ENCODE results near the gene CXorf49.
"Not testable (repeated sequence)": the region's sequence is repeated elsewhere in the genome, so short reads cannot be mapped to it uniquely, and the experiment has no call there.

CXorf49 gene

DNA sequence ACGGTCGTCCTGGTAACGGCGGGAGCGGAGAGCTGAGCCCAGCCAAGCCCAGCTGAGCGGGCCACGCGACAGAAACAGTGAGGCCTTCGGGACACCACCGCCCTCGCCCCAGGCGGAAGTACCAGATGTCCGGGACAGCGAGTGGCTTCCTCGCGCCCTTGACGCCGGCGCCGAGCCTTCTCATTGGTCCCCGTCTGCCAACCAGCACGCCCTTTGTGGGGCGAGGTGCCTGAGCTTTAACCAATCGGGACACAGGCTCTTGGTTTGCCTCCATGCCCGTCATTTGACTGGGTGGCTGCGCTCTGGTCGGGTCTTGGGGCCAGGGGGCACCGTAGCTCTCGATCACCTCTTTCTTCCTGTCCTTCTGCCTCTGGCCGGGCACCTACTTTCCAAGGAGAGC, at the start of gene CXorf49:
Gene CXorf49 (minus strand): TSS at position 101 of the 400 bp plus-strand sequence. CDS start 134 bp downstream, outside the sequence.
- not testable (repeated sequence) for DNase-seq

DNA sequence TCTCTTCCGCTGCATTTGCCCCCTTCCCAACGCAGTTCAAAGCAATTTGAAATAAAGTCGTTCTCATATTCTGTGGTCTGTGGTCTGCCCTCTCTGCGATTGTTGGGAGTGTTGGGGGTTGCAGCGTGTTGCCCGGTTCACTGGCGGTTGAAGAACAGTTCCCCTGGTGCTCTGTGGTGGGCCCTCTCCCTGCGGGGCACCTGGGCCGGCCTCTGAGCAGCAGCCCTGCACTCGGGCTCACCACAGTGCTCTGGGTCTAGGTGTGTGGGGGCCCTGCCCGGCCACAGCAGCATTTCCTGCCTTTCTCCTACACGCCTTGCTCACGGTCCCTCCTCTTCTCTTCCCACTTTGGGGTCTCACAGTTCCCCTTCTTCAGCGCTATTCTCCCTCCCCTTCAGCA, 49.0 kb upstream of the CXorf49 start:
- DNase-seq = not testable (repeated sequence)

DNA sequence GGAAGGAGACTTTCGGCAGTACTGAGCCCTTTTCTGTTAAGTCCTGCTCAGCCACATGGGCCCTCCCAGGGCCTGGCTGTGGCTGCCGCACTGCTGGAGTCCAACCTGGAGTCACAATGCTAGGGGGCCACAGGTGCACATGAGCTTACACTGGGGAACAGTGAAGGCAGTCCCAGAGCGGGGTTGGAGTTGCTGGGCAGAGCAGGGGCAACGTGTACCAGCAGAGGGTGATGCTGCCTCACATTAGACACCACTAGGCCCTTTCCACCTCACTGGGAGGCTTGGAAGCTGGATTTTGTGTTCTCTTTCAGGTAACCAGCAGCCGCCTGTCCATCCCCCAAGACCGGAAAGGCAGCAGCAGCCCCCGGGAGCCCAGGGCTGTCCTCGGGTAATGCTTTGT, 47.5 kb upstream of the CXorf49 start:
- not testable (repeated sequence) for DNase-seq

DNA sequence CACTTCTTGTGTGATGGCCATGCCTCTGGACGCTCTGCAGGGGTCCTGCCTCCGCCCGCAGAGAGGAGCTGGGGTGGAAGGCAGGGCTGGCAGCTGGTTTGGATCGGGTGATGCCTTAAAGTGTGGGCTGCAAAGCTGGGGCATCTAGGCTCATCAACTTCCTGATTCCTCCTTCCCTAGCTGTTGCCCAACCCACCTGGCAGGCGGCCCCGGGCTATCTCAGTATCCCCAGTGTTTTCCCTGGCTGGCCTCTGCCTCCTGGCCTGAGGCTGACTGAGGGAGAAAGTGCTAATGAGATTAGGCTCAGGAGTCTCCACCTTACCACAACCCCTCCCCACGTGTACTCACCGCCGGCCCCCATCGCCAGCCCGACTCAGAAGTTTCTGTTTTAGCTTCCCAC, 46.7 kb upstream of the CXorf49 start:
- DNase-seq = not testable (repeated sequence)

DNA sequence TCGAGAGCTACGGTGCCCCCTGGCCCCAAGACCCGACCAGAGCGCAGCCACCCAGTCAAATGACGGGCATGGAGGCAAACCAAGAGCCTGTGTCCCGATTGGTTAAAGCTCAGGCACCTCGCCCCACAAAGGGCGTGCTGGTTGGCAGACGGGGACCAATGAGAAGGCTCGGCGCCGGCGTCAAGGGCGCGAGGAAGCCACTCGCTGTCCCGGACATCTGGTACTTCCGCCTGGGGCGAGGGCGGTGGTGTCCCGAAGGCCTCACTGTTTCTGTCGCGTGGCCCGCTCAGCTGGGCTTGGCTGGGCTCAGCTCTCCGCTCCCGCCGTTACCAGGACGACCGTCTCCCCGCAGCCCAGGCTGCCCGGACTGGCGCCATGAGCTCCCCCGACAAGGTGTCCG, 45.0 kb upstream of the CXorf49 start, which contains the start of gene CXorf49B:
Gene CXorf49B (plus strand): TSS at position 301 of the 400 bp plus-strand sequence. CDS start 75 bp downstream, at position 376.
- DNase-seq = not testable (repeated sequence)

DNA sequence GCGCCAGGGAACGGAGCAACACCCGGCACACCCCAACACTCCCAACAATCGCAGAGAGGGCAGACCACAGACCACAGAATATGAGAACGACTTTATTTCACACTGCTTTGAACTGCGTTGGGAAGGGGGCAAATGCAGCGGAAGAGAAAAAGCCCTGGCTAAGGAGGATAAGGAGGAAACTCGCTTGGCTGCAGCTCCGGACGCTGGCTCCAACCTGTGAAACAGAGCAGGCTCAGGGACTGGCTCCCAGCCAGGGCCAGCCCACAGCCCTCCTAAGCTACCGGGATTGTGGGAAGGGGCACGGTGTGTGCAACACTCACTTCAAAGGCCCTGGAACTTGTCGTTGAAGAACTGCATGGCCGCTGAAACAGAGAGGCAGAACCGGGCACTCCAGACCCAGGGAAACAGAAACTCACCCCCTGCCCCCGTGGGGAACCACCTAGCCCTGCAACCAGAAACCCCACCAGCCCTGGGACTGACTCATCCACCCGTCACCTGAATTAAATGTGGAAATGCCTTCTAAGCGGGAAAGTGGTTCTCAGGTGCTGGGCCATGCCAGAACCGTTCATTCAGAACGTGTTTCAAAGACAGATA, 42.7 kb upstream of the CXorf49 start:
- DNase-seq = not testable (repeated sequence)

DNA sequence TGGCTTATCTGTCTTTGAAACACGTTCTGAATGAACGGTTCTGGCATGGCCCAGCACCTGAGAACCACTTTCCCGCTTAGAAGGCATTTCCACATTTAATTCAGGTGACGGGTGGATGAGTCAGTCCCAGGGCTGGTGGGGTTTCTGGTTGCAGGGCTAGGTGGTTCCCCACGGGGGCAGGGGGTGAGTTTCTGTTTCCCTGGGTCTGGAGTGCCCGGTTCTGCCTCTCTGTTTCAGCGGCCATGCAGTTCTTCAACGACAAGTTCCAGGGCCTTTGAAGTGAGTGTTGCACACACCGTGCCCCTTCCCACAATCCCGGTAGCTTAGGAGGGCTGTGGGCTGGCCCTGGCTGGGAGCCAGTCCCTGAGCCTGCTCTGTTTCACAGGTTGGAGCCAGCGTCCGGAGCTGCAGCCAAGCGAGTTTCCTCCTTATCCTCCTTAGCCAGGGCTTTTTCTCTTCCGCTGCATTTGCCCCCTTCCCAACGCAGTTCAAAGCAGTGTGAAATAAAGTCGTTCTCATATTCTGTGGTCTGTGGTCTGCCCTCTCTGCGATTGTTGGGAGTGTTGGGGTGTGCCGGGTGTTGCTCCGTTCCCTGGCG, 2.3 kb upstream of the CXorf49 start:
- DNase-seq = not testable (repeated sequence)

DNA sequence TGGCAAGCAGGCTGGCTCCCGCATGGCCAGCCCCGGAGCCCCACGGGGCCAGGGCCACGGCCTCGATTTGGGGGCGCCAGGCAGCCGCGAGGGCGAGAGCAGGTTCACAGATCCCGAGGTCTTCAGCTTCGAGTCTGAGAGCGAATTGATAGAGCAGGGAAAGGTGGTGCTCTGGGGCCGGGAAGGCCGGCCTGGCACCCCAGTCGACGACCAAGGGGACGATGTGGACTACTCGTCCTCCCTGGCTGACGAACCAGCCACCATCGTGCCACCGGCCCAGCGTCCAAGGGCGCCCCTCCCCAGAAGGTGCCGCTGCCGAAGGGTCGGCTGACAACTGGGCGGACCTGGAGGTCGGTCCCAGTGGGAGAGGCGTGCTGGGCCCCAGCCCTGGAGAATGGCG, 1.1 kb upstream of the CXorf49 start:
- not testable (repeated sequence) for DNase-seq

DNA sequence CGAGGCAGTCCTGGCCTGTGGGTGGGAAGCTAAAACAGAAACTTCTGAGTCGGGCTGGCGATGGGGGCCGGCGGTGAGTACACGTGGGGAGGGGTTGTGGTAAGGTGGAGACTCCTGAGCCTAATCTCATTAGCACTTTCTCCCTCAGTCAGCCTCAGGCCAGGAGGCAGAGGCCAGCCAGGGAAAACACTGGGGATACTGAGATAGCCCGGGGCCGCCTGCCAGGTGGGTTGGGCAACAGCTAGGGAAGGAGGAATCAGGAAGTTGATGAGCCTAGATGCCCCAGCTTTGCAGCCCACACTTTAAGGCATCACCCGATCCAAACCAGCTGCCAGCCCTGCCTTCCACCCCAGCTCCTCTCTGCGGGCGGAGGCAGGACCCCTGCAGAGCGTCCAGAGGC, 1.8 kb downstream of the CXorf49 start:
- DNase-seq = not testable (repeated sequence)

DNA sequence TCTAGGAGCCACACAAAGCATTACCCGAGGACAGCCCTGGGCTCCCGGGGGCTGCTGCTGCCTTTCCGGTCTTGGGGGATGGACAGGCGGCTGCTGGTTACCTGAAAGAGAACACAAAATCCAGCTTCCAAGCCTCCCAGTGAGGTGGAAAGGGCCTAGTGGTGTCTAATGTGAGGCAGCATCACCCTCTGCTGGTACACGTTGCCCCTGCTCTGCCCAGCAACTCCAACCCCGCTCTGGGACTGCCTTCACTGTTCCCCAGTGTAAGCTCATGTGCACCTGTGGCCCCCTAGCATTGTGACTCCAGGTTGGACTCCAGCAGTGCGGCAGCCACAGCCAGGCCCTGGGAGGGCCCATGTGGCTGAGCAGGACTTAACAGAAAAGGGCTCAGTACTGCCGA, 2.5 kb downstream of the CXorf49 start:
- DNase-seq = not testable (repeated sequence)

DNA sequence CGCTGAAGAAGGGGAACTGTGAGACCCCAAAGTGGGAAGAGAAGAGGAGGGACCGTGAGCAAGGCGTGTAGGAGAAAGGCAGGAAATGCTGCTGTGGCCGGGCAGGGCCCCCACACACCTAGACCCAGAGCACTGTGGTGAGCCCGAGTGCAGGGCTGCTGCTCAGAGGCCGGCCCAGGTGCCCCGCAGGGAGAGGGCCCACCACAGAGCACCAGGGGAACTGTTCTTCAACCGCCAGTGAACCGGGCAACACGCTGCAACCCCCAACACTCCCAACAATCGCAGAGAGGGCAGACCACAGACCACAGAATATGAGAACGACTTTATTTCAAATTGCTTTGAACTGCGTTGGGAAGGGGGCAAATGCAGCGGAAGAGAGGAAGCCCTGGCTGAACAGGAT, 4.0 kb downstream of the CXorf49 start:
- not testable (repeated sequence) for DNase-seq

DNA sequence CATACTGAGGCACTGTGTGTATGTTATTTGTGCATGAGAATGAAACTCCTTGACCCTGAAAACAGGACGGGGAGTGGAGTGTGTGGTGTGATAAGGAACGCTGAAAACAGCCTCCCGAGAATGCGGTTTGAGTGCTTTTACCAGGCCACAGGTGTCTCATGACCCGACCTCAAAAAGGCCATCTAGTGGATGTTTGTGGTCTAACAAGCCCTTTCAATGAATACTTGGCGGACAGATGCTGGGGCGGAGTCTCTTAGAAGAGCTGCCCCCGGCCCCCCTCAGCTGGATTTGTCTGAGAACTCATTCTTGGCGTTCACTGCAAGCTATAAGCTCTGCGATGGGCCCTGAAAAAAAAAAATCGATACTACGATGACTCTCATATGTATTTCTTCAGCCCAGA, 15.2 kb downstream of the CXorf49 start:
- DNase-seq = not testable (repeated sequence)

DNA sequence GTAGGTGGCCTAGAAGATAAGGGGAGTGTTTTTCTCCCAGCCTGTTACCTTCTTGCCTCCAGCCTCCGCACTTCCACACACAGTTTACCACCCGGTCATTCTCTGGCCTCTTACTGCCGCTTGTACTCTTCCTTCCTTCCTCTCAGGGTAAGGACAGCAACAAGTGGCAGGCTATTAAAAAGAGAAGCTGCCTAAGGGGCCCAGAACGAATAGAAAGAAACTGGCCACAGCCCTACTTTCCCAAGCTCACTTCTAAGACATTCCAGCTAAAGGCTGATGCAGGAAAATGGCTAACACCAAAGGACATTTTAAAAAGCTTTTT, 19.1 kb downstream of the CXorf49 start:
- not testable (repeated sequence) for DNase-seq

DNA sequence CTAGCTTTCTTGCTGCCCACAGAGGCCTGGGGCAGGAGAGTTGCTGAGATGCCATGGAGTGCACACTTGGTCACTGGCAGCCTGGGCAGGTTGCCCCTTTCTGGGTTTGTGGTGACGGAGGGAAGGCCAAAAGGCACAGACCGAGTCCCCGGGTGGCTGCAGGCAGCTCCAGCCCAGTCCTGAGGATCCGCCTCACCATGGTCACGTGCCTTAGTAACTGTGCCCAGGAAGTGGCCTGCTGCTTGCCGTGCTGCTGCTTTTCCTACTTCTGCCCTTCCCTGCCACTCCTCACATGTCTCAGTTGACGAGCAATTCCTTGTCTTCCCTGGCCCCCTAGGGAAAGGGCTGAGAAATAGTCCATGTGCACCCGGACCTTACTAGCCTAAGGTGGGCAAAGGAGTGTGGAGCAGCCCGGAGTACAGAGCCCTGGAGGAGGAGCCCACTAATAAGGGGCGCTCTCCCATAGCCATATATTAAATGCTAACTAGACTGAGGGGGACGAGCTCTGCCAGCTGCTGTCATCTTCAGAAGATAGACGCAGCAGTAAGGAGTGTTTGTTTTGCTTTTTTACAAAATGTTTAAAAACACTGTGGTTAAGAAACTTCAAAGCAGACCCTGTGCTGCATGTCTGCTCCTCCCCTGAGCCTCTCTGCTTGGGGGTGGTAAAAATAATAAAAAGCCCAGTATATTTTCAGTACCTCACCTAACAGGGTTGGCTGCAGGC, 19.6 kb downstream of the CXorf49 start:
- not testable (repeated sequence) for DNase-seq

DNA sequence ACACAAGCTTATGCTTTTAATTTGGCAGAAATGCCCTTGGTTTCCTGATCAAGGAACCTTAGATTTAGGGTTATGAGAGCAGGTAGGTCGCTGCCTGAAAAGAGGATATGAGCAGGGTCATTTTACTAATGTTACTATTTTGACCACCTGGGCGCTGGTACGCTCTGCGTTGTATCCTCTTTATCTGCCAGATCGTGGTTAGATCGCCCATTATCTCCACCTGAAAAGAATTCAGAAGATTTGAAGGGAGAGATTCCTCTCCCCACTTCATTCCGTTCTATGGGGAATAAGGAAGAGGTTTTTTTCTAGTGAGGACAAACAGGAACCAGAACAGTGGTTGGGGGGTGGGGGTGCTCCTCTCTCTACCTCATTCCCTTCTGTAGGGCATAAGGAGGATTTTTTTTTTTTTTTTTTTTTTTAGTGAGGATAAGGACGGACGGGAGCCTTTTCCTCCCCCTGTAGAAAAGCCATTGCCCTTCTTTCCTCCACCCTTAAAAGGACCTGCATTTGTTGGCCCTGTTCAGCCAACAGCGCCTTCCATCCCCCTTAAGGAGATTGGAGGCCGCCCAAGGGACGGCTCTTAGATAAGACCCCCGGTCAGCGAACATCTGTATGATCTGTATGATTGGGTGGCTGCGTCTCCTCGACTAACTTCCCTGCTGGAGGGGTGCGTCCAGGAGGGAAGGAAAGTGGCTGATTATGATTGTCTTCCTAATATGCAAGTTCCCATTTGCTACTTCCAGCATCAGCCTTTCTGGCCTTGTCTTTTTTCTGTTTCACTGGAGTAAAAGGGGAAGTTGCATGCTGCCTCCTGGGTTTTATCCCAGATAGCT, 20.4 kb downstream of the CXorf49 start:
- DNase-seq = not testable (repeated sequence)

DNA sequence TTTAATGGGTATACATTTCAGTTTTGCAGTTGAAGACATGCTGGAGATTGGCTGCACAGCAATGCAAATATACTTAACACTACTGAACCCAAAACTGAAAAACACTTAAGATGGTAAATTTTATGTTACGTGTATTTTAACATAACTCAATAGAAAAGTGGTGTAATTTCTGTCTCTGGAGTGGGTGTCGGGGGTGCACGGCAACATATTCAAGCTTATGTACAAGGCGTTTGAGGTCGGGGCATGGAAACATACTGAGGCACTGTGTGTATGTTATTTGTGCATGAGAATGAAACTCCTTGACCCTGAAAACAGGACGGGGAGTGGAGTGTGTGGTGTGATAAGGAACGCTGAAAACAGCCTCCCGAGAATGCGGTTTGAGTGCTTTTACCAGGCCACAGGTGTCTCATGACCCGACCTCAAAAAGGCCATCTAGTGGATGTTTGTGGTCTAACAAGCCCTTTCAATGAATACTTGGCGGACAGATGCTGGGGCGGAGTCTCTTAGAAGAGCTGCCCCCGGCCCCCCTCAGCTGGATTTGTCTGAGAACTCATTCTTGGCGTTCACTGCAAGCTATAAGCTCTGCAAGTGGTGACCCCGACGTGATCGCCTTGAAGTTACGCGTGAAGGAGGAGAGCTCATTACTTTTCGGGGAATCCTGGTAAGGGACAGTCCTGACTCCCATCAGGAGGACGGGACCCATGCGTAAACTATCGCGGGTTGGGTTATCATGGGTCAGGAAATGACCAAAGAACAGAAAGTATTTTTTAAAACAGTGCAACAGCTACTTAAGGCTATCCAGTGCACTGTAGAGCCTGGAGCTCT, 21.2 kb downstream of the CXorf49 start:
- not testable (repeated sequence) for DNase-seq

DNA sequence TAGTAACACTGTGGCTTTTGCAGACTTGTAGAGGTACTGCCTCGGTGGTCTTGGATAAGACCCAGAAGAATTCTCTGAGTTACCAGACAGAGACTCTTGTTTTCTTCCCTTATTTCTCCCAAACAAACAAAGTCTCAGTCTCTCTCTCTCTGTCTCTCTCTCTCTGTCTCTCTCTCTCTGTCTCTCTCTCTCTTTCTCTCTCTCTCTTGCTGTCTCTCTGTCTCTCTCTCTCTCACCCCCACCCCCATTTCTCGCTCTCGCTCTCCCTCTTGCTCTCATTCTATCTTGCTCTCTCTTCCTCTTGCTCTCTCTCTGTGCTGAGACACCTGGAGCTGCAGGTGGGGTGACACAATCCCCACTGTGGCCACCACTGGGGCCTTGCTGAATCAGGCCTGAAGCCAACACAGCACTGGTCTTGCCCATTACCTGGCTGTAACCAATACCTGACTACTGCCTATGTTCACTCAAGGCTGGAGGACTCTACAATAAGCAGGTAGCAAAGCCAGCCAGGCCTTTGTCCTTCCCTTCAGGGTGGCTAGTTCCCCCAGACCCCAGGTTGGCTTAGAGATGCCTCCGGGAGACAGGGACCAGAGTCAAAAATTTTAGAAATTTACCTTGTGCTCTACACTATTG, 38.4 kb downstream of the CXorf49 start:
- DNase-seq = no peak

DNA sequence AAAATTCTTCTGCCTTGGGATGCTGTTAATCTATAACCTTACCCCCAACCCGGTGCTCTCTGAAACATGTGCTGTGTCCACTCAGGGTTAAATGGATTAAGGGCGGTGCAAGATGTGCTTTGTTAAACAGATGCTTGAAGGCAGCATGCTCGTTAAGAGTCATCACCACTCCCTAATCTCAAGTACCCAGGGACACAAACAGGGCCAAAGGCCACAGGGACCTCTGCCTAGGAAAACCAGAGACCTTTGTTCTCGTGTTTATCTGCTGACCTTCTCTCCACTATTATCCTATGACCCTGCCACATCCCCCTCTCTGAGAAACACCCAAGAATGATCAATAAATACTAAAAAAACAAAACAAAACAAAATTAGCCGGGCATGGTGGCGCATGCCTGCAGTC, 40.9 kb downstream of the CXorf49 start:
- not testable (repeated sequence) for DNase-seq

DNA sequence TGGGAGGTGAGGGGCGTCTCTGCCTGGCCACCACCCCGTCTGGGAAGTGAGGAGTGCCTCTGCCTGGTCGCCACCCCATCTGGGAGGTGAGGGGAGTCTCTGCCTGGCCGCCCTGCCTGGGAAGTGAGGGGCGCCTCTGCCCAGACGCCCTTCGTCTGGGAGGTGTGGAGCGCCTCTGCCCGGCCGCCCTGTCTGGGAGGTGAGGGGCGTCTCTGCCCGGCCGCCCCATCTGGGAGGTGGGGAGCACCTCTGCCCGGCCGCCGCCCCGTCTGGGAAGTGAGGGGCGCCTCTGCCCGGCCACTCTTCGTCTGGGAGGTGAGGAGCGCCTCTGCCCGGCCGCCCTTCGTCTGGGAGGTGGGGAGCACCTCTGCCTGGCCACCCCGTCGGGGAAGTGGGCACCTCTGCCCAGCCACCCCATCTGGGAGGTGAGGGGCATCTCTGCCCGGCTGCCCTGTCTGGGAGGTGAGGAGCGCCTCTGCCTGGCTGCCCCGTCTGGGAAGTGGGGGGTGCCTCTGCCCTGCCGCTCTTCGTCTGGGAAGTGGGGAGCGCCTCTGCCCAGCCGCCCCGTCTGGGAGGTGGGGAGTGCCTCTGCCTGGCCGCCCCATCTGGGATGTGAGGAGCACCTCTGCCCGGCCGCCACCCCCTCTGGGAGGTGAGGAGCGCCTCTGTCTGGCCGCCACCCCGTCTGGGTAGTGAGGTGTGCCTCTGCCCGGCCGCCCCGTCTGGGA, 41.9 kb downstream of the CXorf49 start:
- DNase-seq = not testable (repeated sequence)

DNA sequence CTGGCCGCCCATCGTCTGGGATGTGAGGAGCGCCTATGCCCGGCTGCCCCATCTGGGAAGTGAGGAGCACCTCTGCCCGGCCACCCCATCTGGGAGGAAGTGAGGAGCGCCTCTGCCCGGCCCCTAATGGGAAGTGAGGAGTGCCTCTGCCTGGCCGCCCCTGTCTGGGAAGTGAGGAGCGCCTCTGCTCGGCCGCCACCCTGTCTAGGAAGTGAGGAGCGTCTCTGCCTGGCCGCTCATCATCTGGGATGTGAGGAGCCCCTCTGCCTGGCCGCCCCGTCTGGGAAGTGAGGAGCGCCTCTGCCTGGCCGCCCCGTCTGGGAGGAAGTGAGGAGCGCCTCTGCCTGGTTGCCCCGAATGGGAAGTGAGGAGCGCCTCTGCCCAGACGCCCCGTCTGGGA, 42.4 kb downstream of the CXorf49 start:
- not testable (repeated sequence) for DNase-seq

DNA sequence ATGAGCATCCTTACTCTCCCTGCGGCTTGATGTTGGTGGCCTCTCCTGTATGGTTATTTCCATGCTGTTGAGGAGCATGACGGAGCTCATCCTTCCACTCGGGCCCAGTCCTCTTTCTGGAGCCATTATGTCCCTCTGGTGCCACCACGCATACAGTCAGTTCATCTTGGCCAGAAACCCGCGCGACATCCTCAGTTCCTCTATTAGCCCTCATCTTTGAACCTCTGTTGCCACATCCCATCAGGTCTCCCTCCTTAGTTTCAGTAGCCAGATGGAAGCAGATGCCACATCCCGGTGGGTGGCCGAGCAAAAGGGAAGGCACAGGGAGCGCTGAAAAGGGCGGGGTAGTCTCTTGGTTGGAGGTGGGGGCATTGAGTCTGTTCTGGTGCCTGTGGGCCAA, 46.1 kb downstream of the CXorf49 start:
- no peak for DNase-seq
